Measurements from ENCODE around the gene FAM135A.
A peak's percentile ranks its signal among the peaks of the same experiment; 100 is the strongest.
"Not testable (repeated sequence)": the region's sequence is repeated elsewhere in the genome, so short reads cannot be mapped to it uniquely, and the experiment has no call there.

The FAM135A gene

GRCh38 chr6:70547905-70548304 lies 134.6 kb downstream of the FAM135A start:
- DNase-seq (ENCODE audit: low read depth): no peak

- DNase-seq (ENCODE audit: low read depth): no peak
Measured at GRCh38 chr6:70549327-70549726, 136.0 kb downstream of the FAM135A start.

GRCh38 chr6:70551566-70551965 lies 138.3 kb downstream of the FAM135A start:
- DNase-seq (ENCODE audit: low read depth): no peak

- not testable (repeated sequence) for DNase-seq (ENCODE audit: low read depth)
Measured at GRCh38 chr6:70552286-70552940, 139.1 kb downstream of the FAM135A start.

- DNase-seq (ENCODE audit: low read depth): no peak
Measured at GRCh38 chr6:70552974-70553373, 139.7 kb downstream of the FAM135A start.

GRCh38 chr6:70557998-70558397 lies 144.7 kb downstream of the FAM135A start:
- no peak for DNase-seq (ENCODE audit: low read depth)

GRCh38 chr6:70562401-70562800 lies 149.1 kb downstream of the FAM135A start:
- not testable (repeated sequence) for DNase-seq (ENCODE audit: low read depth)

GRCh38 chr6:70563530-70563929 lies 150.2 kb downstream of the FAM135A start:
- DNase-seq (ENCODE audit: low read depth): no peak

GRCh38 chr6:70566751-70567382 lies 153.6 kb downstream of the FAM135A start, which contains the start of gene SDHAF4:
SDHAF4 (plus strand) TSS chr6:70566930; CDS start chr6:70566941, 11 bp downstream.
- peak; percentile 89 for DNase-seq (ENCODE audit: low read depth)

- DNase-seq (ENCODE audit: low read depth): no peak
Measured at GRCh38 chr6:70574643-70575042, 161.3 kb downstream of the FAM135A start.

GRCh38 chr6:70575899-70576495 lies 162.7 kb downstream of the FAM135A start:
- DNase-seq (ENCODE audit: low read depth): no peak

- DNase-seq (ENCODE audit: low read depth): no peak
Measured at GRCh38 chr6:70586114-70586513, 172.8 kb downstream of the FAM135A start.

- DNase-seq (ENCODE audit: low read depth): no peak
Measured at GRCh38 chr6:70590400-70590799, 177.1 kb downstream of the FAM135A start.

- DNase-seq (ENCODE audit: low read depth): no peak
Measured at GRCh38 chr6:70592391-70593117, 179.2 kb downstream of the FAM135A start.

- no peak for DNase-seq (ENCODE audit: low read depth)
Measured at GRCh38 chr6:70593118-70593486, 179.8 kb downstream of the FAM135A start.

- no peak for DNase-seq (ENCODE audit: low read depth)
Measured at GRCh38 chr6:70599187-70599586, 185.9 kb downstream of the FAM135A start.

- DNase-seq (ENCODE audit: low read depth): no peak
Measured at GRCh38 chr6:70601014-70601413, 187.7 kb downstream of the FAM135A start.

GRCh38 chr6:70604254-70604653 lies 190.9 kb downstream of the FAM135A start:
- no peak for DNase-seq (ENCODE audit: low read depth)

- not testable (repeated sequence) for DNase-seq (ENCODE audit: low read depth)
Measured at GRCh38 chr6:70607371-70607770, 194.1 kb downstream of the FAM135A start.

- not testable (repeated sequence) for DNase-seq (ENCODE audit: low read depth)
Measured at GRCh38 chr6:70609181-70609580, 195.9 kb downstream of the FAM135A start.

Measured in activated T-cell treated with anti-CD3 and anti-CD28 coated beads for 24 hours (primary cell).